Measurements from ENCODE around the gene TIAM2.

The TIAM2 gene

GRCh38 chr6:155085582-155086257 lies 90.6 kb downstream of the TIAM2 start:
- TF ChIP-seq, protein P1, sequence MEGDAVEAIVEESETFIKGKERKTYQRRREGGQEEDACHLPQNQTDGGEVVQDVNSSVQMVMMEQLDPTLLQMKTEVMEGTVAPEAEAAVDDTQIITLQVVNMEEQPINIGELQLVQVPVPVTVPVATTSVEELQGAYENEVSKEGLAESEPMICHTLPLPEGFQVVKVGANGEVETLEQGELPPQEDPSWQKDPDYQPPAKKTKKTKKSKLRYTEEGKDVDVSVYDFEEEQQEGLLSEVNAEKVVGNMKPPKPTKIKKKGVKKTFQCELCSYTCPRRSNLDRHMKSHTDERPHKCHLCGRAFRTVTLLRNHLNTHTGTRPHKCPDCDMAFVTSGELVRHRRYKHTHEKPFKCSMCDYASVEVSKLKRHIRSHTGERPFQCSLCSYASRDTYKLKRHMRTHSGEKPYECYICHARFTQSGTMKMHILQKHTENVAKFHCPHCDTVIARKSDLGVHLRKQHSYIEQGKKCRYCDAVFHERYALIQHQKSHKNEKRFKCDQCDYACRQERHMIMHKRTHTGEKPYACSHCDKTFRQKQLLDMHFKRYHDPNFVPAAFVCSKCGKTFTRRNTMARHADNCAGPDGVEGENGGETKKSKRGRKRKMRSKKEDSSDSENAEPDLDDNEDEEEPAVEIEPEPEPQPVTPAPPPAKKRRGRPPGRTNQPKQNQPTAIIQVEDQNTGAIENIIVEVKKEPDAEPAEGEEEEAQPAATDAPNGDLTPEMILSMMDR (IDR thresholded peaks at IDR 0.05; ENCODE audit: unreplicated experiment in 3 of 3): no peak
- peaks cover 3% of the 10 kb centered on the region for H3K36me3 Mint-ChIP-seq (ENCODE audit: low read depth)
- no peak overlapping the region for H3K27ac Mint-ChIP-seq
- peaks cover 7% of the 10 kb centered on the region for H3K4me1 Mint-ChIP-seq
- no peaks in the 10 kb centered on the region for H3K27me3 Mint-ChIP-seq (ENCODE audit: low read depth)
- no peak overlapping the region for H3K4me3 Mint-ChIP-seq
- no peaks in the 10 kb centered on the region for H3K9me3 Mint-ChIP-seq

DNA sequence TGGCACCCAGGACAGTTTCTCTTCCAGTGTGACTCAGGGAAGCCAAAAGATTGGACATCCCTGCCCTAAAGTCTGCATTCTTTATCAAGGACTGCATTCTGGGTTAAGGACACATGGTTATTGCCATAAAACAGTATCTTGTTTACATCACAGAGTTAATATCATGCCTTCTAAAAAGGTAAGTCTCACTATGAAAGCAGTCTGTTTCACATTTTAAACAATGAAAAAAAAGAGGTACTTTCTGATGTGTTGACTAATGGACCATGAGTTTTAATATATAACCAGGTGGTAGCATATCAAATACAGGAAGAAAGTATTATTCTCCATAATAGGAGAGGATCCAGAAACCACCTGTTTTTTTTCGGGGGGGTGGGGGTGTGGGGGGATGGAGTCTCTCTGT lies 93.7 kb downstream of the TIAM2 start:
- no peaks in the 10 kb centered on the region for H3K27me3 Mint-ChIP-seq (ENCODE audit: low read depth)

GRCh38 chr6:155089746-155090145 lies 94.6 kb downstream of the TIAM2 start:
- Mint-ChIP-seq H3K4me1 (no peaks in the 10 kb centered on the region), H3K4me3 (no peak overlapping the region), H3K27ac (no peak overlapping the region), H3K27me3 (ENCODE audit: low read depth) (no peaks in the 10 kb centered on the region), H3K9me3 (no peaks in the 10 kb centered on the region), H3K36me3 (ENCODE audit: low read depth) (peaks cover 15% of the 10 kb centered on the region)
- TF ChIP-seq, protein P1 (IDR thresholded peaks at IDR 0.05; ENCODE audit: unreplicated experiment in 3 of 3): no peak

More for the DNA sequence above, 93.7 kb downstream of the TIAM2 start:
- TF ChIP-seq, protein P1 (IDR thresholded peaks at IDR 0.05; ENCODE audit: unreplicated experiment in 3 of 3): no peak
- no peaks in the 10 kb centered on the region for H3K4me1 Mint-ChIP-seq
- no peaks in the 10 kb centered on the region for H3K9me3 Mint-ChIP-seq
- no peak overlapping the region for H3K27ac Mint-ChIP-seq
- H3K36me3 Mint-ChIP-seq (ENCODE audit: low read depth): peaks cover 15% of the 10 kb centered on the region
- H3K4me3 Mint-ChIP-seq: no peak overlapping the region

GRCh38 chr6:155090166-155090565 lies 95.1 kb downstream of the TIAM2 start:
- H3K36me3 Mint-ChIP-seq (ENCODE audit: low read depth): peaks cover 19% of the 10 kb centered on the region
- H3K9me3 Mint-ChIP-seq: no peaks in the 10 kb centered on the region
- no peaks in the 10 kb centered on the region for H3K4me1 Mint-ChIP-seq
- H3K27ac Mint-ChIP-seq: no peak overlapping the region
- H3K4me3 Mint-ChIP-seq: no peak overlapping the region
- H3K27me3 Mint-ChIP-seq (ENCODE audit: low read depth): no peaks in the 10 kb centered on the region
- TF ChIP-seq, protein P1 (IDR thresholded peaks at IDR 0.05; ENCODE audit: unreplicated experiment in 3 of 3): no peak

DNA sequence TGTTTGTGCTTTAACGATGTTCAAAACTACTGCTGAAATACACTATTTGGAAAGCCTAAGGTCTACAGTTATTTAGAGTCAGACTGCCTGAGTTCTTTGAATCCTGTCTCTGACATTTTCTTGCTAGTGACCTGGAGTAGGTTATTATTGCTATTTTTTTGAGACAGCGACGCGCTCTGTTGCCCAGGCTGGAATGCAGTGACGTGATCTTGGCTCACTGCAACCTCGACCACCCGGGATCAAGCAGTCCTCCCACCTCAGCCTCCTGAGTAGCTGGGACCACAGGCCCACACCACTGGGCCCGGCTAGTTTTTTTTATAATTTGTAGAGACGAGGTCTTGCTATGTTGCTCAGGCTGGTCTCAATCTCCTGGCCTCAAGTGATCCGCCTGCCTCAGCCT lies 96.6 kb downstream of the TIAM2 start:
- H3K27ac Mint-ChIP-seq: no peak overlapping the region
- no peaks in the 10 kb centered on the region for H3K27me3 Mint-ChIP-seq (ENCODE audit: low read depth)
- no peaks in the 10 kb centered on the region for H3K4me1 Mint-ChIP-seq
- peaks cover under 1% of the 10 kb centered on the region for H3K9me3 Mint-ChIP-seq
- H3K36me3 Mint-ChIP-seq (ENCODE audit: low read depth): peaks cover 21% of the 10 kb centered on the region
- no peak overlapping the region for H3K4me3 Mint-ChIP-seq
- TF ChIP-seq, protein P1 (IDR thresholded peaks at IDR 0.05; ENCODE audit: unreplicated experiment in 3 of 3): no peak

GRCh38 chr6:155093430-155093829 lies 98.3 kb downstream of the TIAM2 start:
- no peak overlapping the region for H3K4me3 Mint-ChIP-seq
- H3K27me3 Mint-ChIP-seq (ENCODE audit: low read depth): no peaks in the 10 kb centered on the region
- H3K4me1 Mint-ChIP-seq: no peaks in the 10 kb centered on the region
- H3K27ac Mint-ChIP-seq: no peak overlapping the region
- TF ChIP-seq, protein P1 (IDR thresholded peaks at IDR 0.05; ENCODE audit: unreplicated experiment in 3 of 3): no peak
- peaks cover 11% of the 10 kb centered on the region for H3K9me3 Mint-ChIP-seq
- peaks cover 26% of the 10 kb centered on the region for H3K36me3 Mint-ChIP-seq (ENCODE audit: low read depth)
